Hepatocyte (in vitro differentiated cells): ENCODE data around the gene CBR1. TPM values are rescaled to one million over a fixed set of nuclear protein-coding genes. Genes with fewer than 3 reads are reported as not detected.

Experiments used
- DNase-seq: peaks from one replicate; pipeline ENCODE4 v3.0.0-alpha.2; 2016; ENCODE audit warnings: low spot score
- H2AFZ ChIP-seq: fragments of 200-600 bp; sonication (generic); 2 replicates; pipeline ENCODE4 v1.6.0; 2016; ENCODE audit warnings: antibody characterized with exemption, mild to moderate bottlenecking
- H3K27ac ChIP-seq: fragments of 200-600 bp; sonication (generic); 2 replicates; pipeline ENCODE4 v1.5.1; 2016; ENCODE audit warnings: mild to moderate bottlenecking
- H3K27me3 ChIP-seq: fragments of 200-600 bp; sonication (generic); 2 replicates; pipeline ENCODE4 v1.6.1; 2016
- H3K36me3 ChIP-seq: fragments of 200-600 bp; sonication (generic); replicated peaks from 2 replicates; pipeline ENCODE4 v1.5.1; 2016; ENCODE audit warnings: low read depth; ENCODE audit not compliant: insufficient read depth
- H3K4me1 ChIP-seq: fragments of 200-600 bp; sonication (generic); 2 replicates; pipeline ENCODE4 v1.5.1; 2016; ENCODE audit warnings: mild to moderate bottlenecking, moderate library complexity; ENCODE audit not compliant: insufficient read depth
- H3K4me2 ChIP-seq: fragments of 200-600 bp; sonication (generic); 2 replicates; pipeline ENCODE4 v1.6.0; 2016
- H3K4me3 ChIP-seq: fragments of 200-600 bp; sonication (generic); 2 replicates; pipeline ENCODE4 v1.5.1; 2016; ENCODE audit warnings: mild to moderate bottlenecking
- H3K79me2 ChIP-seq: fragments of 200-600 bp; sonication (generic); 2 replicates; pipeline ENCODE4 v1.6.0; 2017; ENCODE audit warnings: mild to moderate bottlenecking
- H3K9me2 ChIP-seq: fragments of 200-600 bp; sonication (generic); replicated peaks from 2 replicates; pipeline ENCODE4 v1.6.0; 2017; ENCODE audit warnings: mild to moderate bottlenecking; ENCODE audit not compliant: insufficient read depth
- H3K9me3 ChIP-seq: fragments of 200-600 bp; sonication (generic); 2 replicates; pipeline ENCODE4 v1.5.1; 2016; ENCODE audit warnings: low read depth, mild to moderate bottlenecking
- H4K20me1 ChIP-seq: fragments of 200-600 bp; sonication (generic); 2 replicates; pipeline ENCODE4 v1.6.0; 2016; ENCODE audit warnings: mild to moderate bottlenecking; ENCODE audit not compliant: insufficient read depth, poor library complexity, severe bottlenecking
- CTCF ChIP-seq: fragments of 200-600 bp; sonication (generic); IDR thresholded peaks from 2 replicates; pipeline ENCODE4 v1.5.1; 2016; ENCODE audit warnings: antibody characterized with exemption, mild to moderate bottlenecking; ENCODE audit not compliant: poor library complexity
- EZH2 ChIP-seq: fragments of 200-600 bp; sonication (generic); IDR thresholded peaks from 2 replicates; pipeline ENCODE4 v1.6.1; 2016; ENCODE audit warnings: antibody characterized with exemption, mild to moderate bottlenecking, borderline replicate concordance
- EZH2phosphoT487 ChIP-seq: fragments of 200-600 bp; sonication (generic); IDR thresholded peaks from one replicate; pipeline ENCODE4 v1.6.1; 2018; ENCODE audit warnings: antibody characterized with exemption, mild to moderate bottlenecking, low read depth, moderate library complexity; ENCODE audit not compliant: unreplicated experiment, severe bottlenecking
- WGBS: methylation state at CpG from one replicate; pipeline ENCODE4 v1.1.6; 2016; ENCODE audit warnings: low lambda C conversion rate; ENCODE audit errors: missing lambda C conversion rate; 5-methylcytosine and 5-hydroxymethylcytosine counted together
- polyA plus RNA-seq: library from polyadenylated mRNA; unstranded; fragments of >200 nt; fragmentation: Nextera tagmentation; extraction: Ambion mirVana; gene quantifications from 2 replicates; pipeline ENCODE4 v1.2.1, GENCODE V29; 2016
- total RNA-seq: library from RNA; depleted of rRNA; stranded (reverse); fragments of >200 nt; gene quantifications from 2 replicates; pipeline ENCODE4 v1.2.3, GENCODE V29; 2014

Gene CBR1
- total and polyA plus RNA-seq, 2 experiments from 2014 or later = 113 to 130 TPM

- DNase-seq = no peak
- no peak for TF ChIP-seq CTCF
- no peak for TF ChIP-seq EZH2
- TF ChIP-seq EZH2phosphoT487 = no peak
- no peak overlapping the region for H3K27ac ChIP-seq
- no peaks in the 10 kb centered on the region for H3K36me3 ChIP-seq
- no peak overlapping the region for H3K4me3 ChIP-seq
- no peaks in the 10 kb centered on the region for H3K79me2 ChIP-seq
- H3K4me1 ChIP-seq = no peaks in the 10 kb centered on the region
- H4K20me1 ChIP-seq = no peaks in the 10 kb centered on the region
- H2AFZ ChIP-seq = no peak overlapping the region
- H3K9me3 ChIP-seq = no peaks in the 10 kb centered on the region
- WGBS = 68% methylated on average over 3 of the region's 3 CpGs
- H3K27me3 ChIP-seq = no peaks in the 10 kb centered on the region
- no peak overlapping the region for H3K4me2 ChIP-seq
- no peaks in the 10 kb centered on the region for H3K9me2 ChIP-seq
Observed at GRCh38 chr21:36089946-36090345, 20.1 kb downstream of the CBR1 start.

GRCh38 chr21:36092681-36093080 is 22.9 kb downstream of the CBR1 start:
- H3K9me2 ChIP-seq = no peaks in the 10 kb centered on the region
- no peak overlapping the region for H3K4me2 ChIP-seq
- peaks cover 3% of the 10 kb centered on the region for H3K4me1 ChIP-seq
- H3K9me3 ChIP-seq = no peaks in the 10 kb centered on the region
- no peaks in the 10 kb centered on the region for H4K20me1 ChIP-seq
- H3K27ac ChIP-seq = no peak overlapping the region
- H3K27me3 ChIP-seq = no peaks in the 10 kb centered on the region
- H3K79me2 ChIP-seq = no peaks in the 10 kb centered on the region
- no peak overlapping the region for H2AFZ ChIP-seq
- no peaks in the 10 kb centered on the region for H3K36me3 ChIP-seq
- DNase-seq = no peak
- H3K4me3 ChIP-seq = no peak overlapping the region
- TF ChIP-seq EZH2 = no peak
- no peak for TF ChIP-seq CTCF
- no peak for TF ChIP-seq EZH2phosphoT487

- H3K36me3 ChIP-seq = no peaks in the 10 kb centered on the region
- H3K4me1 ChIP-seq = peaks cover 4% of the 10 kb centered on the region
- no peaks in the 10 kb centered on the region for H3K79me2 ChIP-seq
- no peak for DNase-seq
- no peak overlapping the region for H3K4me2 ChIP-seq
- no peaks in the 10 kb centered on the region for H4K20me1 ChIP-seq
- no peaks in the 10 kb centered on the region for H3K27me3 ChIP-seq
- H3K9me3 ChIP-seq = no peaks in the 10 kb centered on the region
- no peaks in the 10 kb centered on the region for H3K9me2 ChIP-seq
- no peak overlapping the region for H3K4me3 ChIP-seq
- no peak overlapping the region for H2AFZ ChIP-seq
- 100% methylated on average over 1 of the region's 1 CpG for WGBS
- no peak overlapping the region for H3K27ac ChIP-seq
- TF ChIP-seq CTCF = no peak
- TF ChIP-seq EZH2phosphoT487 = no peak
- no peak for TF ChIP-seq EZH2
Observed at GRCh38 chr21:36093512-36093911, 23.7 kb downstream of the CBR1 start.
